OCI-LY1 (cell line): Measurements from ENCODE around the gene ARHGAP25.

ENCODE experiments used
- CTCF ChIP-seq: fragments of 200-600 bp; sonication (generic), shearing (Covaris generic); IDR thresholded peaks from 2 replicates; pipeline ENCODE4 v1.5.1; 2017; ENCODE audit warnings: mild to moderate bottlenecking, antibody characterized with exemption, low read length, moderate library complexity, mixed read lengths
- EZH2 ChIP-seq: fragments of 200-600 bp; sonication (generic), shearing (Covaris generic); IDR thresholded peaks from 2 replicates; pipeline ENCODE4 v1.8.0; 2017; ENCODE audit warnings: borderline replicate concordance, mixed run types, mild to moderate bottlenecking, antibody characterized with exemption, low read length, moderate library complexity, mixed read lengths

GRCh38 chr2:68740400-68740914, 5.8 kb downstream of the ARHGAP25 start:
- TF ChIP-seq EZH2 (no peak), CTCF (no peak)
